HepG2 (cell line): ENCODE measurements around the gene PCED1B. TPM values are rescaled to one million over a fixed set of nuclear protein-coding genes. Genes with fewer than 3 reads are reported as not detected.

ENCODE experiments used
- AKAP8 ChIP-seq: sonication (generic); formaldehyde crosslinking; IDR thresholded peaks from 2 replicates; pipeline ENCODE4 v1.5.1; 2020; ENCODE audit warnings: mild to moderate bottlenecking, missing genetic modification reagents
- CREB3 ChIP-seq: sonication (generic); formaldehyde crosslinking; IDR thresholded peaks from 2 replicates; pipeline ENCODE4 v1.5.0; 2020; ENCODE audit warnings: missing genetic modification reagents
- EP300 ChIP-seq, 3 experiments: sonication (generic) in 1 of 3; formaldehyde crosslinking in 1 of 3; IDR thresholded peaks; 2 replicates each; pipeline versions ENCODE4 v1.5.1 to v1.6.1; 2011 to 2020; ENCODE audit warnings: low read depth in 2 of 3, low read length in 2 of 3, borderline replicate concordance in 1 of 3, improper control_type of control experiment in 1 of 3, mild to moderate bottlenecking in 1 of 3, missing genetic modification reagents in 1 of 3, moderate library complexity in 1 of 3
- GLI4 ChIP-seq: sonication (generic); formaldehyde crosslinking; IDR thresholded peaks from 2 replicates; pipeline ENCODE4 v1.5.1; 2020; ENCODE audit warnings: missing genetic modification reagents, mild to moderate bottlenecking, moderate library complexity, borderline replicate concordance
- KAT2B ChIP-seq: fragments of 150-350 bp; IDR thresholded peaks from 2 replicates; pipeline ENCODE4 v1.6.1; 2014; ENCODE audit warnings: low read depth, low read length, borderline replicate concordance
- KLF16 ChIP-seq, 2 experiments: sonication (generic) in 1 of 2; formaldehyde crosslinking in 1 of 2; IDR thresholded peaks; 2 replicates each; pipeline versions ENCODE4 v1.6.1 to v1.8.0; 2016 to 2023; ENCODE audit warnings: missing genetic modification reagents in 2 of 2, missing compliant biosample characterization in 1 of 2
- MAFG ChIP-seq: sonication (generic); formaldehyde crosslinking; IDR thresholded peaks from 2 replicates; pipeline ENCODE4 v1.5.1; 2020; ENCODE audit warnings: mild to moderate bottlenecking, missing genetic modification reagents
- MAFK ChIP-seq, 2 experiments: IDR thresholded peaks in 1 of 2; conservative IDR thresholded peaks in 1 of 2; 2 replicates each; pipeline ENCODE4 v1.6.1; 2011; ENCODE audit warnings: improper control_type of control experiment in 2 of 2, low read length in 2 of 2
- MBNL3 ChIP-seq: fragments of 250-450 bp; sonication (Bioruptor Pico); conservative IDR thresholded peaks from 2 replicates; pipeline ENCODE4 v1.8.0; 2022; ENCODE audit warnings: mild to moderate bottlenecking, inconsistent platforms
- MTF1 ChIP-seq: sonication (generic); formaldehyde crosslinking; IDR thresholded peaks from 2 replicates; pipeline ENCODE4 v1.5.0; 2020; ENCODE audit warnings: missing genetic modification reagents
- PLRG1 ChIP-seq: fragments of 450-650 bp; conservative IDR thresholded peaks from 2 replicates; pipeline ENCODE4 v1.6.1; 2016
- POLR2AphosphoS5 ChIP-seq: IDR thresholded peaks from 2 replicates; pipeline ENCODE4 v1.6.1; 2012; ENCODE audit warnings: low read depth, low read length
- SIX4 ChIP-seq: sonication (generic); formaldehyde crosslinking; IDR thresholded peaks from 2 replicates; pipeline ENCODE4 v1.4.0; 2020; ENCODE audit warnings: missing genetic modification reagents
- SKI ChIP-seq: fragments of 450-650 bp; IDR thresholded peaks from one replicate; pipeline ENCODE4 v1.6.1; 2018; ENCODE audit warnings: mild to moderate bottlenecking; ENCODE audit not compliant: partially characterized antibody
- TARDBP ChIP-seq: sonication (generic); formaldehyde crosslinking; IDR thresholded peaks from 2 replicates; pipeline ENCODE4 v1.8.0; 2022; ENCODE audit warnings: mild to moderate bottlenecking, missing genetic modification reagents
- ZFX ChIP-seq: sonication (generic); formaldehyde crosslinking; IDR thresholded peaks from 2 replicates; pipeline ENCODE4 v1.4.0; 2020; ENCODE audit warnings: mild to moderate bottlenecking, low read depth, missing genetic modification reagents, moderate library complexity
- ZNF20 ChIP-seq: sonication (generic); formaldehyde crosslinking; IDR thresholded peaks from 2 replicates; pipeline ENCODE4 v1.4.0; 2020; ENCODE audit warnings: mild to moderate bottlenecking, moderate library complexity, missing genetic modification reagents
- ZNF660 ChIP-seq: sonication (generic); formaldehyde crosslinking; IDR thresholded peaks from 2 replicates; pipeline ENCODE4 v1.5.1; 2020; ENCODE audit warnings: mild to moderate bottlenecking, low read depth, missing genetic modification reagents, borderline replicate concordance
- ZNF678 ChIP-seq: sonication (generic); formaldehyde crosslinking; IDR thresholded peaks from 2 replicates; pipeline ENCODE4 v1.4.0; 2020; ENCODE audit warnings: mild to moderate bottlenecking, missing genetic modification reagents
- ZNF878 ChIP-seq: sonication (generic); formaldehyde crosslinking; IDR thresholded peaks from 2 replicates; pipeline ENCODE4 v1.8.1; 2023; ENCODE audit warnings: mild to moderate bottlenecking, missing genetic modification reagents, moderate library complexity
- polyA plus RNA-seq, 8 experiments: library from polyadenylated mRNA; depleted of rRNA in 3 of 8; stranded (reverse) in 7 of 8; unstranded in 1 of 8; fragments of >200 nt; fragmentation: Illumina TruSeq in 4 of 8; extraction: Trizol in 4 of 8; gene quantifications; 2 replicates each; pipeline versions ENCODE4 v1.2.1 to v1.2.3, GENCODE V29; 2011 to 2016; ENCODE audit warnings: low read depth in 4 of 8, missing spikeins in 1 of 8, mixed read lengths in 1 of 8; ENCODE audit not compliant: insufficient read depth in 1 of 8
- total RNA-seq, 5 experiments: library from RNA; depleted of rRNA; stranded (reverse); fragments of >200 nt; fragmentation: Illumina TruSeq; extraction: Trizol; gene quantifications; 2 replicates each; pipeline ENCODE4 v1.2.3, GENCODE V29; 2016; ENCODE audit warnings: low read depth in 1 of 5
- TF ChIP-seq, protein P1 (sequence below): sonication (generic); formaldehyde crosslinking; IDR thresholded peaks from 2 replicates; pipeline ENCODE4; 2020; ENCODE audit warnings: missing genetic modification reagents, mild to moderate bottlenecking, borderline replicate concordance
- TF ChIP-seq, protein P2 (sequence below): sonication (generic); formaldehyde crosslinking; IDR thresholded peaks from 2 replicates; pipeline ENCODE4 v1.4.0; 2020; ENCODE audit warnings: missing genetic modification reagents
- TF ChIP-seq, protein P3 (sequence below): IDR thresholded peaks from 2 replicates; pipeline ENCODE4 v1.6.1; 2016; ENCODE audit warnings: low read depth, control low read depth
- TF ChIP-seq, protein P4 (sequence below): sonication (generic); formaldehyde crosslinking; IDR thresholded peaks from 2 replicates; pipeline ENCODE4 v1.5.0; 2020; ENCODE audit warnings: missing genetic modification reagents

The PCED1B gene
- total and polyA plus RNA-seq, 2 of the 13 experiments (the other 11 are each of a cell fraction or from before 2014, with no cell fraction given): 0.11 to 0.37 TPM

GRCh38 chr12:47223848-47224213, 144.4 kb downstream of the PCED1B start (continued):
- peak; percentile 70 for TF ChIP-seq SKI
- TF ChIP-seq ZNF678: no peak
- TF ChIP-seq MBNL3 (CRISPR knock-in tag): no peak
- no peak for TF ChIP-seq ZNF20 (CRISPR knock-in tag)
- TF ChIP-seq MAFG: no peak
- TF ChIP-seq ZNF660 (CRISPR knock-in tag): no peak
- no peak for TF ChIP-seq POLR2AphosphoS5
- TF ChIP-seq, protein P1, sequence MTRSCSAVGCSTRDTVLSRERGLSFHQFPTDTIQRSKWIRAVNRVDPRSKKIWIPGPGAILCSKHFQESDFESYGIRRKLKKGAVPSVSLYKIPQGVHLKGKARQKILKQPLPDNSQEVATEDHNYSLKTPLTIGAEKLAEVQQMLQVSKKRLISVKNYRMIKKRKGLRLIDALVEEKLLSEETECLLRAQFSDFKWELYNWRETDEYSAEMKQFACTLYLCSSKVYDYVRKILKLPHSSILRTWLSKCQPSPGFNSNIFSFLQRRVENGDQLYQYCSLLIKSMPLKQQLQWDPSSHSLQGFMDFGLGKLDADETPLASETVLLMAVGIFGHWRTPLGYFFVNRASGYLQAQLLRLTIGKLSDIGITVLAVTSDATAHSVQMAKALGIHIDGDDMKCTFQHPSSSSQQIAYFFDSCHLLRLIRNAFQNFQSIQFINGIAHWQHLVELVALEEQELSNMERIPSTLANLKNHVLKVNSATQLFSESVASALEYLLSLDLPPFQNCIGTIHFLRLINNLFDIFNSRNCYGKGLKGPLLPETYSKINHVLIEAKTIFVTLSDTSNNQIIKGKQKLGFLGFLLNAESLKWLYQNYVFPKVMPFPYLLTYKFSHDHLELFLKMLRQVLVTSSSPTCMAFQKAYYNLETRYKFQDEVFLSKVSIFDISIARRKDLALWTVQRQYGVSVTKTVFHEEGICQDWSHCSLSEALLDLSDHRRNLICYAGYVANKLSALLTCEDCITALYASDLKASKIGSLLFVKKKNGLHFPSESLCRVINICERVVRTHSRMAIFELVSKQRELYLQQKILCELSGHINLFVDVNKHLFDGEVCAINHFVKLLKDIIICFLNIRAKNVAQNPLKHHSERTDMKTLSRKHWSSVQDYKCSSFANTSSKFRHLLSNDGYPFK: no peak
- TF ChIP-seq CREB3 (CRISPR knock-in tag): no peak
- 0 out of 4 replicates have a peak, but pooled peaks of 1 of the 2 experiments have one; percentile 21 for TF ChIP-seq EP300 (IDR thresholded peaks at IDR 0.05; ENCODE audit: low read depth in 2 of 2, low read length in 2 of 2)
- no peak for TF ChIP-seq EP300 (CRISPR knock-in tag; IDR thresholded peaks at IDR 0.05; ENCODE audit: borderline replicate concordance)
- TF ChIP-seq, protein P2, sequence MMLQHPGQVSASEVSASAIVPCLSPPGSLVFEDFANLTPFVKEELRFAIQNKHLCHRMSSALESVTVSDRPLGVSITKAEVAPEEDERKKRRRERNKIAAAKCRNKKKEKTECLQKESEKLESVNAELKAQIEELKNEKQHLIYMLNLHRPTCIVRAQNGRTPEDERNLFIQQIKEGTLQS (CRISPR knock-in tag): no peak
- no peak for TF ChIP-seq SIX4 (CRISPR knock-in tag)
- TF ChIP-seq, protein P3, sequence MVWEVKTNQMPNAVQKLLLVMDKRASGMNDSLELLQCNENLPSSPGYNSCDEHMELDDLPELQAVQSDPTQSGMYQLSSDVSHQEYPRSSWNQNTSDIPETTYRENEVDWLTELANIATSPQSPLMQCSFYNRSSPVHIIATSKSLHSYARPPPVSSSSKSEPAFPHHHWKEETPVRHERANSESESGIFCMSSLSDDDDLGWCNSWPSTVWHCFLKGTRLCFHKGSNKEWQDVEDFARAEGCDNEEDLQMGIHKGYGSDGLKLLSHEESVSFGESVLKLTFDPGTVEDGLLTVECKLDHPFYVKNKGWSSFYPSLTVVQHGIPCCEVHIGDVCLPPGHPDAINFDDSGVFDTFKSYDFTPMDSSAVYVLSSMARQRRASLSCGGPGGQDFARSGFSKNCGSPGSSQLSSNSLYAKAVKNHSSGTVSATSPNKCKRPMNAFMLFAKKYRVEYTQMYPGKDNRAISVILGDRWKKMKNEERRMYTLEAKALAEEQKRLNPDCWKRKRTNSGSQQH: no peak
- no peak for TF ChIP-seq MTF1 (CRISPR knock-in tag)
- TF ChIP-seq AKAP8 (CRISPR knock-in tag): no peak
- no peak for TF ChIP-seq MAFK (conservative IDR thresholded peaks at IDR 0.05 in 1 of 2, IDR thresholded peaks at IDR 0.05 in 1 of 2; ENCODE audit: low read length in 2 of 2)
- peak; percentile 23 for TF ChIP-seq ZFX
- TF ChIP-seq KLF16 (CRISPR knock-in tag; IDR thresholded peaks at IDR 0.05): no peak
- TF ChIP-seq ZNF878 (CRISPR knock-in tag): no peak
- TF ChIP-seq TARDBP: no peak
- no peak for TF ChIP-seq GLI4 (CRISPR knock-in tag)
- TF ChIP-seq KAT2B: no peak
- TF ChIP-seq PLRG1: no peak
- TF ChIP-seq, protein P4, sequence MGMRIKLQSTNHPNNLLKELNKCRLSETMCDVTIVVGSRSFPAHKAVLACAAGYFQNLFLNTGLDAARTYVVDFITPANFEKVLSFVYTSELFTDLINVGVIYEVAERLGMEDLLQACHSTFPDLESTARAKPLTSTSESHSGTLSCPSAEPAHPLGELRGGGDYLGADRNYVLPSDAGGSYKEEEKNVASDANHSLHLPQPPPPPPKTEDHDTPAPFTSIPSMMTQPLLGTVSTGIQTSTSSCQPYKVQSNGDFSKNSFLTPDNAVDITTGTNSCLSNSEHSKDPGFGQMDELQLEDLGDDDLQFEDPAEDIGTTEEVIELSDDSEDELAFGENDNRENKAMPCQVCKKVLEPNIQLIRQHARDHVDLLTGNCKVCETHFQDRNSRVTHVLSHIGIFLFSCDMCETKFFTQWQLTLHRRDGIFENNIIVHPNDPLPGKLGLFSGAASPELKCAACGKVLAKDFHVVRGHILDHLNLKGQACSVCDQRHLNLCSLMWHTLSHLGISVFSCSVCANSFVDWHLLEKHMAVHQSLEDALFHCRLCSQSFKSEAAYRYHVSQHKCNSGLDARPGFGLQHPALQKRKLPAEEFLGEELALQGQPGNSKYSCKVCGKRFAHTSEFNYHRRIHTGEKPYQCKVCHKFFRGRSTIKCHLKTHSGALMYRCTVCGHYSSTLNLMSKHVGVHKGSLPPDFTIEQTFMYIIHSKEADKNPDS (CRISPR knock-in tag): no peak
